A673 (cell line): ENCODE data around the gene SCRN2. TPM values are rescaled to one million over a fixed set of nuclear protein-coding genes. Genes with fewer than 3 reads are reported as not detected.
A peak's percentile ranks its signal among the peaks of the same experiment; 100 is the strongest.

Experiments
- BruUV-seq: library from RNA; stranded (reverse); fragments of 400-500 nt; replicated peaks from 2 replicates; lab custom pipeline; 2021; lab: Mats Ljungman, UMichigan
- CTCF ChIA-PET: fragments of 300-600 bp; sonication (Branson Sonifier 250); formaldehyde crosslinking; loops from one replicate; lab custom pipeline; 2022; ENCODE audit warnings: antibody characterized with exemption; lab: Charles Lee
- POLR2A ChIA-PET: fragments of 300-600 bp; sonication (Branson Sonifier 250); formaldehyde crosslinking; loops from one replicate; lab custom pipeline; 2022; ENCODE audit warnings: antibody characterized with exemption; ENCODE audit not compliant: low non-redundant PET; lab: Charles Lee
- DNase-seq: peaks from one replicate; pipeline ENCODE4 v3.0.0-alpha.2; 2015; ENCODE audit warnings: low spot score
- H3K27ac ChIP-seq: fragments of 200-600 bp; sonication (generic); 2 replicates; pipeline ENCODE4 v1.5.1; 2016; ENCODE audit warnings: mixed run types, low read depth, mild to moderate bottlenecking, mixed read lengths, antibody characterized with exemption, low read length; ENCODE audit not compliant: poor library complexity, severe bottlenecking
- H3K27me3 ChIP-seq: fragments of 200-600 bp; sonication (generic); replicated peaks from 2 replicates; pipeline ENCODE4 v1.6.1; 2017; ENCODE audit warnings: mixed run types, low read depth, mild to moderate bottlenecking, mixed read lengths, antibody characterized with exemption, low read length; ENCODE audit not compliant: insufficient read depth, poor library complexity
- H3K36me3 ChIP-seq: fragments of 200-600 bp; sonication (generic); 2 replicates; pipeline ENCODE4 v1.6.1; 2016; ENCODE audit warnings: mixed run types, mild to moderate bottlenecking, mixed read lengths, antibody characterized with exemption, low read length; ENCODE audit not compliant: insufficient read depth, poor library complexity, severe bottlenecking
- H3K4me1 ChIP-seq: fragments of 200-600 bp; sonication (generic); 2 replicates; pipeline ENCODE4 v1.6.1; 2017; ENCODE audit warnings: mixed run types, mild to moderate bottlenecking, mixed read lengths, antibody characterized with exemption, low read length; ENCODE audit not compliant: insufficient read depth, poor library complexity, severe bottlenecking
- H3K4me3 ChIP-seq: fragments of 200-600 bp; sonication (generic); 2 replicates; pipeline ENCODE4 v1.5.1; 2016; ENCODE audit warnings: low read depth, mixed run types, mild to moderate bottlenecking, mixed read lengths, low read length; ENCODE audit not compliant: poor library complexity, severe bottlenecking
- H3K9me3 ChIP-seq: fragments of 200-600 bp; sonication (generic); 2 replicates; pipeline ENCODE4 v1.6.1; 2016; ENCODE audit warnings: mixed run types, low read depth, mild to moderate bottlenecking, mixed read lengths, antibody characterized with exemption, low read length; ENCODE audit not compliant: poor library complexity, severe bottlenecking
- EZH2 ChIP-seq: fragments of 200-600 bp; sonication (generic); IDR thresholded peaks from 2 replicates; pipeline ENCODE4 v1.6.1; 2017; ENCODE audit warnings: borderline replicate concordance, low read depth, mild to moderate bottlenecking, mixed read lengths, antibody characterized with exemption, low read length; ENCODE audit not compliant: poor library complexity, severe bottlenecking
- intact Hi-C: fragments of 100-400 bp; cut with micrococcal nuclease; formaldehyde crosslinking; loops from one replicate; pipeline ENCODE4 v1.10.0; 2022; ENCODE audit not compliant: unreplicated experiment
- total RNA-seq: library from RNA; stranded (reverse); gene quantifications from 2 replicates; pipeline ENCODE4 v1.2.3, GENCODE V29; 2021
- TF ChIP-seq, protein P1 (sequence below): fragments of 300-800, 200-600 bp; sonication (generic); conservative IDR thresholded peaks from 2 replicates; pipeline ENCODE4 v1.5.1; 2017; ENCODE audit warnings: low read depth, mild to moderate bottlenecking, antibody characterized with exemption, low read length, moderate library complexity, mixed read lengths

SCRN2 gene
- total RNA-seq, 1 experiment from 2014 or later = 6.2 TPM

GRCh38 chr17:47822785-47823184, 18.3 kb downstream of the SCRN2 start:
- Histone ChIP-seq H3K9me3 (no peaks in the 10 kb centered on the region), H3K27ac (no peak overlapping the region), H3K27me3 (no peaks in the 10 kb centered on the region), H3K4me1 (peaks cover 7% of the 10 kb centered on the region), H3K36me3 (peaks cover 8% of the 10 kb centered on the region), H3K4me3 (no peak overlapping the region)
- DNase-seq = no peak
- no TSS peak for BruUV-seq
- TF ChIP-seq EZH2 = no peak
- TF ChIP-seq, protein P1, sequence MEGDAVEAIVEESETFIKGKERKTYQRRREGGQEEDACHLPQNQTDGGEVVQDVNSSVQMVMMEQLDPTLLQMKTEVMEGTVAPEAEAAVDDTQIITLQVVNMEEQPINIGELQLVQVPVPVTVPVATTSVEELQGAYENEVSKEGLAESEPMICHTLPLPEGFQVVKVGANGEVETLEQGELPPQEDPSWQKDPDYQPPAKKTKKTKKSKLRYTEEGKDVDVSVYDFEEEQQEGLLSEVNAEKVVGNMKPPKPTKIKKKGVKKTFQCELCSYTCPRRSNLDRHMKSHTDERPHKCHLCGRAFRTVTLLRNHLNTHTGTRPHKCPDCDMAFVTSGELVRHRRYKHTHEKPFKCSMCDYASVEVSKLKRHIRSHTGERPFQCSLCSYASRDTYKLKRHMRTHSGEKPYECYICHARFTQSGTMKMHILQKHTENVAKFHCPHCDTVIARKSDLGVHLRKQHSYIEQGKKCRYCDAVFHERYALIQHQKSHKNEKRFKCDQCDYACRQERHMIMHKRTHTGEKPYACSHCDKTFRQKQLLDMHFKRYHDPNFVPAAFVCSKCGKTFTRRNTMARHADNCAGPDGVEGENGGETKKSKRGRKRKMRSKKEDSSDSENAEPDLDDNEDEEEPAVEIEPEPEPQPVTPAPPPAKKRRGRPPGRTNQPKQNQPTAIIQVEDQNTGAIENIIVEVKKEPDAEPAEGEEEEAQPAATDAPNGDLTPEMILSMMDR = no peak
- ChIA-PET POLR2A (interaction anchor here (0.7 kb wide), 1 partner anchor 116 kb away, joined by 3 read pairs; no protein-coding TSS in a partner anchor), CTCF (no interaction called here)
- intact Hi-C loops = no loop called here

DNA sequence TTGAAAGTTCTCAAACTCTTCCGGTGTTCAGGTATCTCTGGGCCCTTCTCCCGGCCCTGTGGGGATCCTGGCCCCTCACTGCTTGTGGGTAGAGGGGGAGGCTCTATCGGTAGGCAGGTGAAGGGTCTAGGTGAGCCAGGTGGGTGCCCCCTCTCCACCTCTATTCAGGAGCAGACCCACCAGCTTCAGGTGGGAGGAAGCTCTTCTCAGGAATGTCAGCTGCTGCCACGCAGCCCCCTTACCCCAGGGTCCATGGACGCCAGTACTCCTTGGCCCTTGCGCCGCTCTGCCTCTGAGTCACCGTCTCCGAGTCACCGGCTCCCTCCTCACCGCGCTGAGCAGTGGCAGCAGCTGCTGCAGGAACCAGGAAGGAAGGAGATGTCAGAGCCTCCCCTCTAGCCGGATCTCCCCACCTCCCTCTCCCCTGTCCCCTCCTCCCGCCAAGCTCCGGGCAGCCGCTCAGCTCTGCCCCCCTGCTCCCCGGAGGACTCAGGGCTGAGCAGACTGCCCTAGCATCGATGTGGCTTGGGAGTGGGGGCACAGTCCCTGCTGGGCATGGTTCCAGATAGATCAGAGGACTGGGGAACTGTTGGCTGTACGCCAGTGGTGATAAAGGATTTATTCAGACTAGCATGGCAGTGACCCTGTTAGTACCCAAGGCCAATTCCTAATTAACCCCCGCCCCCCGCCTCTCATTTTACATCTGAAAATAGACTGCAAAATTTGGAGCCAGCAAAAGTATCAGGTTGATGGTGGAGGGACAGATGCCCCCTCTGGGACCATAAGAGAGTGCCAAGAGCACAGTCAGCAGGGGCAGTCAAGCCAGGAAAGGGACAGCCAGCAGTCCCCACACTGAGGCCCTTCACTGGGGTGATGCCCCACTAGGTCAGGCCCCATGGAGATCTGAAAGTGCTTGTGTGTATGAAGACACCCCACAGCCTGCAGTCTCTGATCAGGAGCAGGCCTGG, 19.4 kb downstream of the SCRN2 start, which contains the start of gene OSBPL7:
Gene OSBPL7 (minus strand): TSS at position 371 of the 968 bp plus-strand sequence. CDS start 1,516 bp downstream, outside the sequence.
- TF ChIP-seq, protein P1 = peak; percentile 50
- no peak for TF ChIP-seq EZH2
- Histone ChIP-seq H3K4me1 (peaks cover 7% of the 10 kb centered on the region), H3K36me3 (peaks cover 2% of the 10 kb centered on the region), H3K4me3 (peak within 1 kb of the TSS; percentile 60), H3K27me3 (no peaks in the 10 kb centered on the region), H3K9me3 (no peaks in the 10 kb centered on the region), H3K27ac (no peak within 1 kb of the TSS)
- CTCF ChIA-PET = interaction anchor here (0.6 kb wide), 1 partner anchor 48 kb away, joined by 3 read pairs; no protein-coding TSS in a partner anchor
- POLR2A ChIA-PET = no interaction called here
- no TSS peak for BruUV-seq
- intact Hi-C loops = no loop called here
- peak; percentile 68 for DNase-seq

DNA sequence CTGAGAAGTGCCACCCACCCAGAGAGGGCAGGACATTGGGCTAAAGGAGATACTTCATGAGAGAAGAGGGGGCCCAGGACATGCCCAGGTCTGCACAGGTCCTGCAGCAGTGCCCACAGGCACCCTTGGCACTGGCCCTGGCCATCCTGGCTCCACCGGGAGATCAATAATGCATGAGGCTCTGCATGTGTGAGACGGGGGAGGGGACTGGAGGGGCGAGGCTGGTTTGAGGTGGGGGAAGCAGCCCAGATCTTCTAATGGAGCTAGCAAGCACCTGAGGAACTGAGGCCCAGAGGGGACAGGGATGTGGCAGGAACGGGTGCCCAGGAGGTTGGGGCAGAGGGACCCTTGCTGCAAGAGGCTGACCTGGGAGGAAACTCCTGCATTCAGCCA, 20.0 kb downstream of the SCRN2 start:
- TF ChIP-seq, protein P1 = no peak
- TF ChIP-seq EZH2 = no peak
- Histone ChIP-seq H3K4me3 (peak overlapping the region; percentile 60), H3K4me1 (peaks cover 7% of the 10 kb centered on the region), H3K27me3 (no peaks in the 10 kb centered on the region), H3K9me3 (no peaks in the 10 kb centered on the region), H3K27ac (no peak overlapping the region), H3K36me3 (no peaks in the 10 kb centered on the region)
- no TSS peak for BruUV-seq
- CTCF ChIA-PET = no interaction called here
- no peak for DNase-seq
- intact Hi-C loops = no loop called here
- POLR2A ChIA-PET = no interaction called here
